ENCODE measurements around the gene EPS8L3. TPM values are rescaled to one million over a fixed set of nuclear protein-coding genes. Genes with fewer than 3 reads are reported as not detected.

The EPS8L3 gene
- total RNA-seq = not detected in 2 replicates

GRCh38 chr1:109763646-109764415 lies at the start of gene EPS8L3:
EPS8L3 (minus strand) TSS chr1:109763923; CDS start chr1:109761749, 2,174 bp downstream.

GRCh38 chr1:109740615-109741373 lies 22.9 kb downstream of the EPS8L3 start, which contains the start of gene GSTM3:
GSTM3 (minus strand) TSS chr1:109741038; CDS start chr1:109740287, 751 bp downstream.

GRCh38 chr1:109711593-109712320 lies 52.0 kb downstream of the EPS8L3 start, which contains the start of gene GSTM5:
GSTM5 (plus strand) TSS chr1:109712251; CDS start chr1:109712313, 62 bp downstream.

Other genes with a start within 250 kb of the EPS8L3 start
- gene GPR61, start 224.1 kb downstream of the EPS8L3 start, total RNA-seq = not detected in 2 replicates
- 8.7 and 11.4 TPM in 2 replicates for gene GNAI3, start 215.3 kb downstream of the EPS8L3 start, total RNA-seq
- 0.14 and 0.21 TPM in 2 replicates for gene GNAT2, start 144.3 kb downstream of the EPS8L3 start, total RNA-seq
- gene AMPD2, start 144.1 kb downstream of the EPS8L3 start, total RNA-seq = 40.7 and 46.2 TPM in 2 replicates
- 5.1 and 8.5 TPM in 2 replicates for gene GSTM4, start 107.8 kb downstream of the EPS8L3 start, total RNA-seq
- 4.6 and 5.8 TPM in 2 replicates for gene GSTM2, start 95.9 kb downstream of the EPS8L3 start, total RNA-seq
- gene GSTM1, start 76.1 kb downstream of the EPS8L3 start, total RNA-seq = 10.8 and 18.5 TPM in 2 replicates
- not detected in 2 replicates for gene GSTM5, start 51.7 kb downstream of the EPS8L3 start, total RNA-seq
- gene GSTM3, start 22.9 kb downstream of the EPS8L3 start, total RNA-seq = 30.6 and 61.5 TPM in 2 replicates
- gene CSF1, start 146.9 kb upstream of the EPS8L3 start, total RNA-seq = 4.2 and 4.9 TPM in 2 replicates
- 35.2 and 37.7 TPM in 2 replicates for gene AHCYL1, start 220.8 kb upstream of the EPS8L3 start, total RNA-seq